HG02623 (cell line): Measurements from ENCODE around the gene TMEM117.

Experiments
- ATAC-seq: cut with Tn5 transposase; IDR thresholded peaks from one replicate; pipeline ENCODE4 v1.9.1; 2021; ENCODE audit warnings: moderate library complexity; ENCODE audit not compliant: unreplicated experiment

Gene TMEM117

DNA sequence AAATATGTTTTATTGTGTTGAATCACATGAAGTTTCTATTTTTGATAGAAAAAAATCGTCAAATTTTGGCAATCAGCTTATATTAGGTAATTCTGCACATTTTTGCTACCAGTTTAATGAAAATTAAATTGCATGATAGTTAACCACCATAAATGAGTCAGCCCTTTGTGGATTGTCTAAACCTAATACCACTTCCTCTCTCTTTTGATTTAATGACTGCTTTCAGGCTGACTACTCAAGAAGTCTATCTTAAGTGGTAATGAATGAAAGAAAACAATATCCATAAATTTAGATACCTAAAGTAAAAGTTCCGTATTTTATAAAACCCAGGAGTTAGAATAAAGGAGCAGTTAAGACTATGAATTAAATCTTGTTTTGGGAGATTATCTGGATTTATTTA is 450.5 kb downstream of the TMEM117 start:
- no peak for ATAC-seq

DNA sequence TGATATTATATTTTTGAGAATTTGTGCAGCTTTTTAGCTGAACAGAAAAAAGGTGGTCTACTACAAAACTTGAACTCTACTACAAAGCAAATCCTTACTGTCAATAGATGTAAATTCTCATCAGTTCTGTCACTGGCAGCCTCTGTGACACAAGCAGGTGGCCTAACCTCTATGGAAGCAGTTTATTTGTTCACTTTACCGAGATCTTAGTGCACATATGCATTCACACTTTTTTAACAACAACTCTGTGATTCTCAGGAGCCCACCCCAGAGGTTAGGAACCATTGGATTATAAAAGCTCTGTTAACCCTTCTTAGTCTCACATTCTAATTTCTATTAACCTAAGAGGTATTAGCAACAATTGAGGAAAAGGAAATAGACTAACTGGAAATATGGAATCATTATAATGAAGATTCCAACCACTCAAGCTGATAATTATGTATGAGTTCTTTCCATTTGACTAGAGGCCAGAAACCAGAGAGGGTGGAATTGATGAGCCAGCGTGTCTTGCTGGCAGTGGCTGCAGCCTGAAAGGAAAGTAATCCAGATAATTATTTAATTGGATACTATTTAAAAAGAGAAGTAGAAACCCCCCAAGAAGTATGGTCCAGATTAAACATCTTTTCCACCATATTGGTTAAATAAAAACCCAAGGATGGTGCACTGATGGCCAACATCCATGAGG is 451.1 kb downstream of the TMEM117 start:
- no peak for ATAC-seq

DNA sequence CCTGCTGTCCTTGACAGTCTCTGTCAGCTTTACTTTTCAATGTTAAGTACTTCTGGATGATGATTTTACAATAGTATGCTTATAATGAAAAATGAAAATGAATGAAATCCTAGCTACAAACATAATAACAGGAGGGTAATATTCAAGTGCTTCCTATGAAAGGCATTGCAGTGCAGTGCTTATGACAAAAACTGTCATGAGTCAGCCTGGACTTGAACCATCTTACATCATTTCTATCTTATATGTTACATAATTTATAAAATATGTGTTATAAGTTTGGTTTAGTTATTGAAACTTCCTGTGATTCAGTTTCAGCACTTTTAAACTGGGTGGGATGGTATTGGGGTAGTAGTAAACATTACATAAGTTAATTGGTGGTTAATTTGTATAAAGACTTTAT is 451.7 kb downstream of the TMEM117 start:
- no peak for ATAC-seq

DNA sequence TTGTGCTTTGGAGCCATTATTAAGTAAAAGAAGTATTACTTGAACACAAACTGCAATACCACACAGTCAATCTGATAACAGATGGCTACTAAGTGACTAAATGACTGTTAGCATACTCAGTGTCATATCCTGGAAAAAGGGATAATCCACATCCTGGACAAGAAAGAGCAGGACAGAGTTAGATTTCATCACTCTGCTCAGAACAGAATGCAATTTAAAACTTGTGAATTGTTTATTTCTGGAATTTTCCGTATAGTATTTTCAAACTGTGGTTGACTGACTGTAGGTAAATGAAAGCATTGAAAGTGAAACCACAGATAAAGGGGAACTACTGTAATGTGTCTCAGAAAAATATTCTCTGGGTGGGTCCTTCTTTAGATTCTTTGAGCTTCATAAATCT is 458.8 kb downstream of the TMEM117 start:
- ATAC-seq = peak; percentile 96

DNA sequence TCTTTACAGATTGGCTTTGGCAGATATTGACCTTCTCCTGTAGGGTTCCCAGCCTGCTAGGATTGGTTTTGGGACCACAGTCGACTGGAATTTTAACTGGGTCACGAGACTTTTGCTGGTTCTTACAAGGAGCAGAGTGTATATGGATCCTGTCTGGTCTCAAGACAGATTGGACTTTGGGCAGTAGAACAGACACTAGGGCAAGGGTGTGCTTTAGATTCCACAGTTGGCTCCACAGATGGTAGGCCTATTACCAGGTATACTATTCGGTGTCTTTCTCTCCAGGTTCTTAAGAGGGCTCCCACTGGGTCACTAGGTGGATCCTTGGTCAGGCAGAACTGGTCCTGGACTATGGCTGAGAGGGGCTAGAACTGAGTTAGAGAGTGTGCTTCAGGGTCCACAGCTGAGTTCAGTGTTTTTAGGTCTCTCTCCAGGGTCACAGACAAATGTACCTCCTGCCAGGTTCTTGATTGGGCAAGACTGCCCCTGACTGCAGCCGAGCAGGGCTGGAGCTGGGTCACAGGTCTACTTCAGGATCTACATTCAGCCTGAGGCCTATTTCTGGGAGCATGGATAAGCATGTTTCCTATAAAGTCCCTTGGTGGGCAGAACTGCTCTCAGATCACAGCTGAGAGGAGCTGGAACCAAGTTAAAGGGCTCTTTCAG is 460.2 kb downstream of the TMEM117 start:
- no peak for ATAC-seq

DNA sequence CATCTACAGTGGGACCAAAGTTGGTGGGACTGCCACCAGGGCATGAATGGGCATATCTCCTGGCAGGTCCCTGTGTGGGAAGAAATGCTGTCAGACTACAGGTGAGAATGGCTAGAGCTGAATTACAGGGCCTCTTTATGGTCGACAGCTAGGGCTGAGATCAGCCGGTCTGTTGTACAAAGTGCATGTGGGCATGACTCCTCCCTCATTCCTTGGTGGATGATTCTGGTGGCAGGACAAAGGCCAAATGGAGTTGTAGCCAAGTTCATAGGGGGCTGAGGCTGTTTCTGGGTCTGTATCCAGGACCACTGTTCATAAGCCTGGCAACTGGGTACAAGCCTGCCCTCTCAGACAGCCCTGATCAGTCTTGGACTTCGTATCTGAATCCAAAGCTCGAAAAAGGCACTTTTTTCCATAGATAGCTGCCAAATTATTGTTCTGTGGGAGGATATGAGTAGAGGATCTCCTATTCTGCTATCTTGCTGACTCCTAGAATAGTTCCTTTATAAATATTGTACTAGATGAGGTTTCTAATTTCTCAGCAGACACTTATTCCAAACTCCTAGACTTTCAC is 460.8 kb downstream of the TMEM117 start:
- no peak for ATAC-seq

DNA sequence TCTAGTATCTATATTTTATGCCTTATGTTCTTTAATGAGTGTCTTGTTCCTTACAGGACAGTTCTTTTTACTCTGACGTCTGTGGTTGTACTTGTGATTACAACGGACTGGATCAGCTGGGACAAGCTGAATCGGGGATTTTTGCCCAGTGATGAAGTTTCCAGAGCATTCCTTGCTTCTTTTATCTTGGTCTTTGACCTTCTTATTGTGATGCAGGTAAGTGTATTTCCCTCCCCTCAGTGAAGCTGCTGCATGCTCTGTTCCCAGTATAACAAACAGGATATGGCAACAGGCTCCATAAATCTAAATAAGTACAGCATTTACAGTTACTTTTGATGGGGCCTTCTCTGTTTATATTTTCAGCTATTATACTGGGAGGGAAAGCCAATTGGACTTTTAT is 463.6 kb downstream of the TMEM117 start:
- no peak for ATAC-seq

DNA sequence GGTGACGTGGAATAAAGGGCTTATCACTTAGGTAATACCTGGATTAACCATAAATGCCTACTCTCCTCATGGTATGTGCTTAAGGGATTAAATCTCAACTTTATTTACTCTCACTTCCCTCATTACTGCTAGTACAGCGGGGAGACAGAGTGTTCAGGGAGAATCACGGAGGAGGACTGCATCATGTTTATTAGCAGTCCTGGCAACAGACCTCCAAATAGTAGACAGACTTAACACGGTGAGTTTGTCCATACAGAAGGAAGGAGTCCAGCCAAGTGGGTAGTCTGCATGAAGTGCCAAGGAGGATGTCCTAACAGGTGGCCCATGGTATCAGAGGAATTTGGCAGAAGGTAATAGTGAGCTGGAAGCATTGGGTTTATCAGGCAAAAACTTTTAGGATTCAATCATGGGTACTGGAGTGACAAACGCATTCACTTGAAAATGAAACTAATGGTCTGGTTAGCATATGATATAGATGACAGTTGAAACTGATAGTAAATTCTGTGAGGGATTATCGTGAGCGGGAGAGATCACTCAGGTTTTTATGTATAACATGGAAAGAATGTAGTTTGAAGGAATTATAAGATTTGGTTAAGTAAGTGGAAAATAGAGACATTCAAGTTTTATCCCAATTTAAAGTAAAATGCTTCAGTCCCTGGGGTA is 471.8 kb downstream of the TMEM117 start:
- no peak for ATAC-seq

DNA sequence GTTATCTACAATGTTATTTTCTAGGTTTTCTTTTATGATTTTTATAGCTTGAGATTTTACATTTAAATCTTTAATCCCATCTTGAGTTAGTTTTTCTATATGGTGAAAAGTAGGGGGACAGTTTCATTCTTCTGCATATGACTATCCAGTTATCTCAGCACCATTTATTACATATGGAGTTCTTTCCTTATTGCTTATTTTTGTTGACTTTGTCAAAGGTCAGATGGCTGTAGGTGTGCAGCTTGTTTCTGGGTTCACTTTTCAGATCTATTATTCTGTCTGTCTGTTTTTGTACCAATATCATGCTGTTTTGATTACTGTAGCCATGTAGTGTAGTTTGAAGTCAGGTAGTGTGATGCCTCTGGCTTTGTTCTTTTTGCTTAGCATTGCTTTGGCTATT is 477.3 kb downstream of the TMEM117 start:
- no peak for ATAC-seq

DNA sequence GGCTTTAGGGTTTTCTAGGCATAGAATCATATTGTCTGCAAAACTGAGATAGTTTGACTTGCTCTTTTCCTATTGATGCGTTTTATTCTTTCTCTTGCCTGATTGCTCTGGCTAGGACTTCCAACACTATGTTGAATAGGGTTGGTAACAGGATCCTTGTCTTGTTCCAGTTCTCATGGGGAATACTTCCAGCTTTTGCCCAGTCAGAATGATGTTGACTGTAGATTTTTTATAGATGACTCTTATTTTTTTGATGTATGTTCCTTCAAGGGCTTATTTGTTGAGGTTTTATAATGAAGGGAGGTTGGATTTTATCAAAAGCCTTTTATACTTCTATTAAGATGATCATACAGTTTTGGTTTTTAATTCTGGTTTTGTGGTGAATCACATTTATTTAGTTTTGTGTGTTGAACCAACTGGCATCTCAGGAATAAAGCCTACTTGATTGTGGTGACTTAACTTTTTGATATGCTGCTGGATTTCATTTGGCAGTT is 478.2 kb downstream of the TMEM117 start:
- ATAC-seq = no peak

DNA sequence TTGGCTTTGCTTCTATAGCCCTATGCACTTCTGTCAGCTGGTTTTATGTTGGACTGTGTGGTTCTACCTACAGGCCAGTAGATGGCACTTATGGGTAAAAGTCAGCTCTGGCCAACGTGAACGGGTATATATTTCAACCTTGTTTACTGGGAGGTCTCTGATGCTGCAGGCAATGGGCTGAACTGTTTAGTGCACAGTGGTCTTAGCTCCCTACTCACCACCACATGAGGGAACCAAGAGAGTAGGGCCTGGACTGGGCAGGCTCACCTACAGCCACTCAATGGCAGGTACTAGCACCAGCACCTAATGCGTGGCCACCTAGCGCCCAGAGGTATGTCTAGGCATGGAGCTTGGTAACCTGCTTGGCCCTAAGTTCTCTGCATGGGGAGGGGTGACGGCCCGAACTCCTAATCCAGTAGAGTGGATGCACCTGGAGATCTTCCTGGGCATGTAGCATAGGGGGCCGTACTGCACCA is 481.8 kb downstream of the TMEM117 start:
- peak; percentile 75 for ATAC-seq

DNA sequence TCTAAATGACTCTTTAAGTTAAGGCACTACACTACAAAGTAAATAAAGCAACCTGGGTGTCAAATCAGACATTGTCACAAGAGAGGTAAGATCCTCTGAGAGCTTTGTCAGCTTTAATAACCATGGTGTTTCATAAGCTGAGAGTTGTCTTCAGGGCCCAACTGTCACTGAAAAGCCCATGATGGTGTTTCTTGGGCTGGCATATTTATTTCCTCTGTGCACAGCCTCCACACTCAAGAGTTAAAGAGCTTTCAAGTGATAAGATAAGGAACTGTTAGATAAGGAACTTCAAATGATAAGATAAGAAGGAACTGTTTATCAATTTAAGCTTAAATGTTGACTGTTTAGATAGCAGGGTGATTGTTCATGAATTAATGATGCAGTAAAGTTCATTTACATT is 495.4 kb downstream of the TMEM117 start:
- no peak for ATAC-seq

DNA sequence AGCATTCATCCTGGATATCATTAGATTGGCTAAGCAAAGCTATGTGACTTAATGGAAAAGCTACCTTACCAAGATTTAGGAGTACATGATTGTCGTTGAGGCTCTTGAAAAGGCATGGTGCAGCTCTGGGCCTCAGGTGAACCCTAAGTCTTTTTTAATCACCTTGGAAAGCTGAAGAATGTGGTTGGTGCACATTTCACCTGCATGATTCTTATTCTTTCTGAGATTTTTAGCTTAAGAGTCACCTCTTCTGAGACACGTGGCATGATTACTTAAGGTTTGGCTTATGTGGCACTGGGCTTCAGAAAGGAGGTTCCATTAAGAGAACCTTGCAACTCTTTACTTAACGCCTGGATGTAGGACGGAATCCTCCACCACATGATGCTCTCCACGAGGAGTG is 498.5 kb downstream of the TMEM117 start:
- no peak for ATAC-seq

DNA sequence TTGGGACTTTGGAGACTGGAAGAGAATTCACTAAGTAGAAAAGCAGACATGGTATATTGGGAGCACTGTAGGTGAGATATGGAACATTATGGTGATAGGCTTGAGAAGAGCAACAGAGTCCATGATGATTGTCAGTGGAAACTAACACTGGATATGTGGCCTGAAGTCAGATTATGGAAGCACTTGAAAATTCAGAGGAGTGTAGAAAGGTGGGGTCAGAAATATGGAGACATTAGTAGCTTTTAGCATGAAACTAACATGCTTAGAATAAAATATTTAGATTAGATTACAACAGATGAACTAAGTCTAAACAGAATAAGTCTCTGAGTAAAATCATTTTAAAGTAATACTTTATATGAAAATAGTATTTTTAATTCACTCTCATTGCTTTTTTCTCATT is 499.1 kb downstream of the TMEM117 start:
- no peak for ATAC-seq

DNA sequence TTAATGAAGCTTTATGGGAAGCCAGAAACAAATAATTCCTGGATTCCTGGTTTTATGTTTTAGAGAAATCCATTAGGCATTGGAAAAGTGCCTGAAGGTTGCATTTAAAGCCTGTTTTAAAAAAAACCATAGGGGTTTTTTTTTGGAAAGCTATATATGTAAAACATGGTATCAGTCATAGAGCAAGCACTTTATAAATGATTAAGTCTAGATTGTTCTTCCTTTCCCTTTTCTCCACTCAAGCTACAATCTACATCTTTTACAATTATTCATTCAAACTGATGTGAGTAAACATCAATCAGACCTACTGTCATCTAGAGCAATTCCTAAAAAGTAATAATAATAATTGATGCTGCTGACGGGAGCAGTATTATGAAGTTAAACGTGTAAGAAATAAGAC is 500.7 kb downstream of the TMEM117 start:
- ATAC-seq = no peak

DNA sequence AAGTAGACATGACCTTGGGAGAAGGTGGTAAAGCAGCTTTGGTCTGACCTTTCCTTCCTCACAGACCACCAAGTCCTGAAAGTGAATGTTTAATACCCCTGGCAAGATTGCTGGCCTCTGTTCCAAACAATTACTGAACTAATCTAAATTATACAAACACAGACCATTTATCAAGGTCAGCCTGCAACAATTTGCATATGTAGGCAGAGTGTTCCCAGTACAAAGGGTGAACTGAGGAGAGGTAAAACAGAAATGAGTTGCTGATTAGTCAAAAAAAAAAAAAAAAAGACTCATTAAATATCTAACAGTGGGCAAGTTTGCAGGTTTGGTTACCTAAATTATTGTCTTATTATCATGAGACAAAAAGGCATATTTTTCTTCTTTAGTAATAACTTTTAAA is 506.5 kb downstream of the TMEM117 start:
- no peak for ATAC-seq

DNA sequence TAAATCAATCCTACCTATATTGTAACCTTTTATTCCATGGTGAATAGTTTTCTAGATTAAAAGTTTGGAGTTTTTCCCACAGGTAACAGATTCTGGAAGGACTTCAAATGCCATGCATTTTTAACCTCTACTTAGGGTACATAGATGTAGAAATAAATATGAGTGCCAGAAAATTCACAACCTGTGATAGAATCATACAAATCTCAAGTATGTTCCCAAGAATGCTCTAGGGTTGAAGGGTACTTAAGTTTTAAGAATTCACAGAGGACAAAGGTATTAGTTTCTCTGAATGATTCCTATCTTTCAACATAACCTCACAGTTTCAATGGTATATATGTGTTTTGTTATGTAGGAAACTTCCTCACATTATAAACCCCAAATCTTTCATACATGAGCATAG is 511.3 kb downstream of the TMEM117 start:
- ATAC-seq = no peak

DNA sequence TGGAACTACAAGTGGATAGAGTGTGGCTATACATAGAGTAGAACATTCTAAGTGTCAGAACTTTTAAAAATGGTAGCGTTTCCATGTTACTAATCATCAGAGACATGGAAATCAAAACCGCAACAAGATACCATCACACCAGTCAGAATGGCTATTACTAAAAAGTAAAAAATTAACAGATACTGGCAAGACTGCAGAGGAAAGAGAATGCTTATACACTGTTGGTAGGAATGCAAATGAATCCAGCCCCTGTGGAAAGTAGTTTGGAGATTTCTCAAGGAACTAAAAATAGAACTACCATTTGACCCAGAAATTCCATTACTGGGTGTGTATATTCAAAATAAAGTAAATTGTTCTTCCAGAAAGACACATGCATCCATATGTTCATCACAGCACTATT is 521.6 kb downstream of the TMEM117 start:
- no peak for ATAC-seq

DNA sequence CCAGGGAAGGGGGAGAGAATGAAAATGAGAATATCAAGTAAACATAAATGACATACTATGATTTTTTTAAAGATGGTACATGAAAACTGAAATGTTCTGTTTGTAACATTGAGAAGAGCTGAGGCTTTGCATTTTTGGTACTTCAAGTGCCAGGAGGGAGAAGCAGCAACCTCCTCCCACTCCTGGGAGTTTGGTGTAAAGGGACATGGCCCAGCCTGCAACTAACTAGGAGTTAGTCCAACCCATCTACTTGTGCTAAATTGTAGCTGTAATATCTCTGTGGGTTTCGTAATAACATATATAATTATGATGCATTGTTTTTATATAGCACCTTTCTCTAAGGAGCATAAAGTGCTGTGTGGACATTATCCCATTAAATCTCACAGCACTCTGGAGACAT is 522.8 kb downstream of the TMEM117 start:
- ATAC-seq = no peak

DNA sequence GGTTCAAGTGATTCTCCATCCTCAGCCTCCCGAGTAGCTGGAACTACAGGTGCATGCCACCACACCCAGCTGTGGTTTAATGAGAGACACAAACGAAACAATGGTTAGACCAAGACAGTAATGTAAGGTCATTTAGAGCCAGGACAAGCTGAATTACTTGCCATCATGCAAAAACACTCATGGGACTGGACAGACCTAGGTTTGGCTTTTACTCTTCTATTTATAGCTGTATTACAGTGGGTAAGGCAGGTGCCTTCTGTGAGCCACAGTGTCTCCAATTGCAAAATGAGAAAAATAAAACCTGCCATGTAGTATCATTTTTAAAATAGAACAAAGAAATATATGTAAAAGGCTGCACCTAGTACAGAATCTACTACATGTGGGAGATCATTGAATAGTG is 527.1 kb downstream of the TMEM117 start:
- no peak for ATAC-seq

DNA sequence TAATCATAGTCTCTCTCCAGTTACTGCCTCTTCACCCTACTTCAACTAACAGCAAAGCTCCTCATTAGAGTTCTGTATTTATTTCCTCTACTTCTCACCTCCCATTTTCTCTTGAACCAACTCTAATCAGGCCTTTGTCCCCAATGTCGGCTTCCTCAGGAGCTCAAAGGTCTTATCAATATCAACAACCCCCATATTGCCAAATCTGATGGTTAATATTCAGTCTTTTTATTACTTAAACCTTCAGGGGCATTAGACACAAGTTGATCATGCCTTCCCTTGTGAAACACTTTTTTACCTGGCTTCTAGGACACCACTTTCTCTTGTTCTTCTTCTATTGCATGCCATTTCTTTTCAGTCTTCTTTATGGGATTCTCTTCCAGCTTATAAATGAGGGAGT is 531.3 kb downstream of the TMEM117 start:
- ATAC-seq = no peak

DNA sequence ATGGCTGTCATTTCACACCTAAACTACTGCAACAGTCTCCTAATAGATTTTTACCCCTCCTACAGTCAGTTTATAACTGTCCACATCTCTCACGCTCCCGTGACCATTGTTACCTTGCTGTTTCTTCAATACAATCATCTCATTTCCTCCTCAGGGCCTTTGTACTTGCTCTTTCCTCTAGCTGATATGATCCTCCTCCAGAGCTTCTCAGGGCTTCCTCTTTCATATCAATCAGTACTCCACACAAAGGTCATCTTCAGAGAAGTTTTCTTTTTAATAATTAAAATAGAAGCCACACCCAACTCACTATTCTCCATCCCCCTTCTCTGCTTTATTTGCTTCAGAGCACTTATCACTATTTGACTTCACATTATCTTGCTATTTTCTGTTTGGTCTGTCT is 532.0 kb downstream of the TMEM117 start:
- ATAC-seq = no peak
